Activated CD4-positive, alpha-beta T cell treated with anti-CD3 and anti-CD28 coated beads for 24 hours (primary cell): ENCODE measurements around the gene TRIM65.
"Not testable (repeated sequence)": the region's sequence is repeated elsewhere in the genome, so short reads cannot be mapped to it uniquely, and the experiment has no call there.

ENCODE experiments used
- DNase-seq, 2 donors: peaks; one replicate each; pipeline ENCODE4 v3.0.0-alpha.2; 2020; ENCODE audit warnings: low read depth in 2 of 2

The TRIM65 gene

DNA sequence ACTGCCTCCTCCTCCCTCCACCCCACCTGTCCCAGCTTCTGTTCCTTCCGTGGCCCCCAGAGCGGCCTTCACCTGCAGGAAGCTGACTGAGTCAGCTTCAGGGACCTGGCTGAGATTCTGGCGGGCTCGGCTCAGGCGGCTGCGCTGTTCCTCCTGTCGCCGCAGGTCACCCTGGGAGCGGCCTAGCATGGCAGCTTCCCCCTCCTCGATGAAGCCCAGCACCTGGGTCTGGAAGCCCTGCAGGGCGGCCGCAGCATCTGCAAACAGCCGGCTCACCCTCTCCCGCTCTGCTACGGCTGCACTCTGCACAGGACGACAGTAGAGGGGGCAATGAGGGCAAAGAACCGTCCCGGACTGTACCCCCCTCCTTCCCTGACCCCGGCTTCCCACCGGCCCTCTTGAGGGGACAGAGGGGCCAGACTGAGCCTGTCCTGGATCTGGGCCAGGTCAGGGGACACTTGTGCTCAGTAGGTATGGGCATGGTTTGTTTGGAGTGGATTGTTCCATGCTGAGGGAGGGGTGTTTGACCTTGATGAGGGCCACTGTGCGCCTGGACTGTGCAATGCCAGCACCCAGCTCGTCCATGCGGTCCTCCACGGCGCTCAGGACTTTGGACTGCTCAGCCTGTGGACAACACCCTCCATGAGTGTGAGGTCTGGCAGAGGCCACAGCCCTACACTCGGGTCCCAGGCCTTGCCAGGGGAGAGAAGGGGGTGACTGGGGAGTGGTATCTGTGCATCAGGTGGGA, 20.4 kb downstream of the TRIM65 start:
- peak; percentile 43 to 58 for DNase-seq

DNA sequence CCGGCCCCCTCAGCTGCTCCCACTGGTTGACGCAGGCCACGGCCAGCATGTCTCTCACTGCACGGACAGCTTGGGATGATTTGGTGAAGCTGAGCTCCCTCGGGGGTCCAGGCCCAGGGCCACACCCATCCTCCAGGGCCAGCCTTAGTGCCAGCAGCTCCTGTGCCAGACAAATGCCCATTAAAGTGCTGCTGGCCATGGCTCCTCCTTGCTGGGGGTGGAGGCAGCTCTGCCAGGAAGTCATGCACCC, 20.9 kb downstream of the TRIM65 start:
- DNase-seq, result no peak

DNA sequence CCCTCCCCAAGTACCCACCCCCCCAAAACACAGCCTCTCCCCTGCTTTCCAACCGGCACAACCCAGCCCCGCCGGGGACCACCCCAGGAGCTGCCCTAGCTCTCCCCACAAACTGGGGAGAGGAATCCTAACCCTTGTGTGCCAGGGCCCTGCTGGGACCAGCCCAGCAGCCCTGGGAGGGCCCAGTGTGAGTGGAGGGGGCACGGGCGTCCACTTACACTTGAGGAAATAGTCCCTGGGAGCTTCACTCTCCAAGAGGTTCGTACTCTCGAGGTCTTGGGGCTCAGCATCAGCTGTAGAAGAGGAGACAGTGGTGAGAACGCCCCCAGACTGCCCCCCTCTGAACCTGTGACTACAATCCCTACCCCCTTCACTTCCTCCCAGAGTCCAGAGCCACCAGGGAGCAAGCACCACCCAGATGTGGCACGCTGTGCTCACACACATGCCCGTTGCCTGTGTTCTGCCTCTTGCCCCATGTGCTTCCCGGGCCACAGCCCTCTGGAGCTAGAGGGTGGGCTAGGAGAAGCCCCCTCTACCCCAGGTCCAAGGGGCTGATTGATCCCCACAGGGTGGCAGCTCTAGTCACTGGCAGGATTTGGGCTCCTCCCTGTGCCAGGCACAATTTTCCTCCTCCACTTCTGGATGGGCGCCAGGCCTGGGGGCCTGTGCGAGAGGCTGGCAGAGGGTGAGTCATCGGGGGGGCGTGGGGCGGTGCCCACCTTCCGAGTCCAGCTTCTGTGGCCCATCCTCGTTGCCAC, 21.4 kb downstream of the TRIM65 start:
- no peak for DNase-seq

DNA sequence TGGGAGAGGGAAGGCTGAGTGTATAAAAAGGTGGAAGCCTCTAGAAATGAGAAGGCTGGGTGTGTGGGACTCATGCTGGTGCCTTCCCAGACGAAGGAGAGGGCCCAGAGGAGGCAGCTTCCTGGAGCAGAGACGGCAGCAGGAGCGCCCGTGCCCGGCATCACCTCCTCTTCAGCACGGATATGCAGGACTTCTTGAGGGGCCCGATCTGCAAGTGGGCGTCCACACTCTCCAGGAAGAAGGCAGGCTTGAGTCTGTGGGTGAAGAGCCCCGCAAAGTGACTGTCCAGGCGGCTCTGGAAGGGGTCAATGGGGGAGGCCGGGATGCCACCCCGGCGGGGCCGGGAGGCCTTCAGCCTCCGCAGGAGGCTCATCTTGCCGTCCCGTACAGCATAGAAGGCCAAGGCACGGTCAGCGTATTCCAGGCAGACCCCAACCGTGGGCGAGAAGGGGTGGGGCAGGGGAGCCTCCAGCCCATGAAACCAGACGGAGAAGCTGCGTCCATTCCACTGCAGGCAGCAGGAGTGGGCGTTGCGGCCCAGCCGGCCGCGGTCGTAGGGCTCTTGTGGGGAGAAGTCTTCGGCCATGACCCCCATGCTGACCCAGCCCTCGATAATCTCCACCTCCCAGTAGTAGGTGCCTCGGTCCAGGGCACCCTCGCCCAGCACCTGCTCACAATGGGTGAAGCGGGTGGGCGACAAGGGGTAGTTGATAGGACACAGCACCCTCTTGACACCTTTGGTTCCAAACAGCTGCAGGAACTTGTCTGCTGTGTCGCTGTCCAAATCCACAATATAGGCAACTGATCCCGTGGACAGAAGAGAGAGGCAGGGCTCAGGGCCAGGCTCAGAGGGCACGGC, 22.2 kb downstream of the TRIM65 start:
- no peak for DNase-seq

DNA sequence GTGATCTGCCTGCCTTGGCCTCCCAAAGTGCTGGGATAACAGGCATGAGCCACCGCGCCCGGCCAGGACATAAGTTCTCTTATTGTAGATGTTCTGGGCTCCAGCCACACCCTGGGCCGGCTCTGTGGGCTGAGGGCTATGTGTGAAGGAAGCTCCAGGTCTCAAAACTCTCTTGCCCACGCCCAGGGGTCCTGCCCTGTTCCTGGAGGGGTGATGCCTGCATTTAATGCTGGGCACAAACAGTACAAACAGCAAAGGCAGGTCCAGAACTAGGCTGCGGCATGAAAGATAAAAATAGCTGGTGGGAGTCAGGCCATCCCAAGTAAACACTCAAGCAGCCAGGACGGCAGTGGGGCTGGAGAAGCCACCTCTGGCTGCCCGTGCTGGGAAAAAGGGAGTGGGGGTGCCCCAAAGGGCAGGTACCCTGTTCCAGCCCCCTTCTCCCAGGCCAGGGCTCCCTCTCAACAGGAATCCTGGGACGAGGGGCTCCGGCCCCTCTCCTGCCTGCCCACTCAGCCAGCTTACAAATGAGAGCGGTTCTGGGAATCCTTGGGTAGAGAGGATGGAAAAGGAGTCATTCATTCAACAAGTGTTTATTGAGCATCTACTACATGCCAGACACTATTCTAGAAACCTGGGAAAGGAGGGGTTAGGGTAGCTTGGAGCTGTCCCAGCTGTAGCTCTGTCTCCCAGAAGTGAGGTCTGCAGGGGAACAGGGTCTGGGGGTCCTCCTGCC, 23.0 kb downstream of the TRIM65 start:
- DNase-seq, result no peak

DNA sequence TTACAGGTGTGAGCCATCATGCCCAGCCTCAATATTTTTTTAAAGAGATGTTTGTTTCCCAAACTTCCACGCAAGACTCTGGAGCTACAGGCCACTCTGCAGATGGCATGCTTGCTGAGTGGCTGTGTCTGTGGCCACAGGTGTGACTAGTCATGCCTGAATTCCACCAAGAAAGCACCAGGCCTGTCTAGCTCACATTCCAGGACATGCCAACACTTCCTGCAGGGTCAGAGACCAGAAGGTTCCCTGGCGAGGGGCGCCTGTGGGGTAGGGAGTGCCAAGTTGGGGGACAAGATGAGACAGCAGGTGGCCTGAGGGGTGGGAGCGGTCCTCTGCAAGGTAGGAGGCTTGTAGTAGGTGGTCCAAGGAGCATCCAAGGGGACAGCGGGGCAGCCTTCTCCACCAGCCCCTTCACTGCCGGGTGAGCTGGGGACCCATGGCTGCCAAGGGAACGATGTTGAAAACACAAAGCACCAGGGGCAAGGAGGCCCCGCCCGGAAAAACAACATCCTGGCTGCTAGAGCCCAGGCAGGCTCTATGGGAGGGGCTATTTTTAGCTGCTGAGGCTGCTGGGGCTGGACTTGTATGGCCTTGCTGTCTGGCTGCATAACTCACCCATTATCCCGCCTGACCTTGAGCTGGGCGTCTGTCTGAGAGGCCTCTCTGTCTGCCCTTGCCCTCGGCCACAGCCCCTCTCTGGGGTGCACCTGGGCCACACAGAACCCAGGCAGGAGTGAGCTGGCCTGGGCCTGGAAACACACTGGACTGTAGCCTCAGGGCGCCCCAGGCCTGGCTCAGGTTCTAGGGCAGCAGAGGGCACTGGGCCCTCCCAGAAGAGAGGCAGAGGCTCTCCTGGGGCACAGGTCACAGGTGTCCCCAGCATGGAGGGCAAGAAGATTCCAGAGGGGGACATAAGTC, 24.1 kb downstream of the TRIM65 start:
- DNase-seq, result no peak

DNA sequence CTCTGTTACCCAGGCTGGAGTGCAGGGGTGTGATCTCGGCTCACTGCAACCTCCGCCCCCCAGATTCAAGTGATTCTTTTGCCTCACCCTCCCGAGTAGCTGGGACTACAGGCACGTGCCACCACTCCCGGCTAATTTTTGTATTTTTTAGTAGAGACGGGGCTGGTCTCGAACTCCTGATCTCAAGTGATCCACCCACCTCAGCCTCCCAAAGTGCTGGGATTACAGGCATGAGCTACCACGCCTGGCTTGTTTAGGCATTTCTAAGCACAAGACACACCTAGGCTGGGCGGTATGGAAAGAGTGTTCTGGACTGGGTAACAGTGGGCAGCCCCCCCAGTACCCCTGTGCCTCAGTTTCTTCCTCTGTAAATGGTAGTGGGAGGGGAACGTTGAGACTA, 26.5 kb downstream of the TRIM65 start:
- DNase-seq, result not testable (repeated sequence)

DNA sequence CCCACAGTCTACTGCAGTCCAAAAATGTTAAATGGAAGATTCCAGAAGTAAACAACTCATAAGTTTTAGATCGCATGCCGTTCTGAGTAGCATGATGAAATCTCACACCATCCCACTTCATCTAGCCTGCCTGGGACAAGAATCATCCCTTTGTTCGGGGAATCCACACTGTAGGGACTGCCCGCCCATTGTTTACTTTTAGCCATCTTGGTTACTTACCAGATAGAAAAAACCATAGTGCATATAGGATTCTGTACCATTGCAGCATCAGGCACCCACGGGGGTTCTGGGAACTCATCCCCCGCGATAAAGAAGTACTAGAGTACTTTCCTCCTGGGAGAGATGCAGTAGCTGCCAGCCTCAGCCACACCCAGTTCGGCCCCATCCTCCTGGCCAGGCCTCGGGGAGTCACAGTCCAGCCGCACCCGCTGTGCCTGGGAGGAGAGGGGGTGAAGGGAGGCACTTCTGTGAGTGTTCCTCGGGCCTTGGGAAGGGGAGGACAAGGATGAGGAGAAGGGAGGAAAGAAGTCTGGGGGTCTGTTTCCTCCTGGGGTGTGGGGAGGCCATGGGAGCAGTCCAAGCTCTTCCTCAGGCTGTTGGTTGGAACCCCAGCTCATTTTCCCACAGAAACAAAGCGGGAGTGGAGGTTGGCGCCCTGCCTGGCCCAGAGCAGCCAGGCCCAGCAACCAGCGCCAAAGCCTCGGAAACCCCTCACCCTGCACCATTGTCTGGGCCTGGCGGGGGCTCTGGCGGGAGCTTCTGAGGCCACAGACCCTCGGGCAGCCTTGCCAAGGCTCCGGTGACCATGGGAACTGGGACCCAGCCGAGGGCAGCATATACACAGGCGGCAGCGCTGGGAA, 27.2 kb downstream of the TRIM65 start:
- DNase-seq, result no peak

DNA sequence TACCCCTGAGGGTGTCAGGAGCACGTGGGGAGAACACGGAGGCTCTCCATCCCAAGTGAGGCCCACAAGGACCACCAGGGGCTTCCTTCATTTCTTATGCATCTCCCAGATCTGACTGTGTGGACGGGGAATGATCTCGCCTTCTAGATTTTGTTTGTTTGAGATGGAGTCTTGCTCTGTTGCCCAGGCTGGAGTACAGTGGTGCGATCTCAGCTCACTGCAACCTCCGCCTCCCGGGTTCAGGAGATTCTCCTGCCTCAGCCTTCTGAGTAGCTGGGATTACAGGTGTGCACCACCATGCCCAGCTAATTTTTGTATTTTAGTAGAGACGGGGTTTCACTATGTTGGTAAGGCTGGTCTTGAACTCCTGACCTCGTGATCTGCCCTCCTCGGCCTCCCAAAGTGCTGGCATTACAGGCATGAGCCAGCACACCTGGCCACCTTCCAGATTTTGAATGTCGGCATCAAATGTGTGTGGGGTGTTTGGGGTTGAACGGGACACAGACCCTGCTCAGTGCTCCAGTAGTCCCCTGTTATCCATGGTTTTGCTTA, 27.9 kb downstream of the TRIM65 start:
- not testable (repeated sequence) for DNase-seq

DNA sequence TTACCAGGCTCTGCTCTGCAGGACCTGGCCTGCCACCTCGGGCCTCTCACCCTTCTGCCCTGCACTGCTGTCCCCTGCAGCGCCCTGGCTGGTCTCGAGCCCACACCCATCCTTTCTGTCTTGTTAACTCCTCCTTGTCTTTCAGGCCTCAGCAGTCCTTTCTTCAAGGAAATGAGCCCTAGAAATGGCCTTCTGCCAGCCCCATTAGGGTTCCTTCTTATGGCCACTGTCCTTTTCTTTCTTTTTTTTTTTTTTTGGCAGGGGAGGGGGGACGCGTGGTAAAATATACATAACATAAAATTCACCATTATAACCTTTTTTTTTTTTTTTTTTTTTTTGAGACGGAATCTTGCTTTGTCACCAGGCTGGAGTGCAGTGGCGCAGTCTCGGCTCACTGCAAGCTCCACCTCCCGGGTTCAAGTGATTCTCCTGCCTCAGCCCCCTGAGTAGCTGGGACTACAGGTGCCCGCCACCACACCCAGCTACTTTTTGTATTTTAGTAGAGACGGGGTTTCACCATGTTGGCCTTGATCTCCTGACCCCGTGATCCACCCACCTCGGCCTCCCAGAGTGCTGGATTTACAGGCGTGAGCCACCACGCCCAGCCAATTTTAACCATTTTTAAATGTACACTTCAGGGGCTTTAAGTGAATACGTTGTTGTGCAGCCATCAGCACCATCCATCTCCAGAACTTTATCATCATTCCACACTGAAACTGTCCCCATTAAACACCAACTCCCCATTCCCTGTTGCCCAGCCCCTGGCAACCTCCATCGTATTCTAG, 31.2 kb downstream of the TRIM65 start:
- not testable (repeated sequence) for DNase-seq

DNA sequence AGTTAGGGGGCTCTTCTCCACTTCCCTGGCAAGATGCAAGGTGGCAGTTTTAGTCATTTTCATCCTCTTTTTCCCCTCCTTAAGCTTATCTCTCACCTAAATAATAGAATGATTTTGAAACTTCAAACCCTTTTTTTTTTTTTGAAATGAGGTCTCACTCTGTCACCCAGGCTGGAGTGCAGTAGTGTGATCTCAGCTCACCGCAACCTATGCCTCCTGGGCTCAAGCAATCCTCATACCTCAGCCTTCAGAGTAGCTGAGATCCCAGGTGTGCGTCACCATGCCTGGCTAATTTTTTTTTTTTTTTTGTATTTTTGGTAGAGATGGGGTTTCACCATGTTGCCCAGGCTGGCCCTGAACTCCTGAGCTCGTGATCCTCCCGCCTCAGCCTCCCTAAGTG, 31.9 kb downstream of the TRIM65 start:
- DNase-seq, result not testable (repeated sequence)

DNA sequence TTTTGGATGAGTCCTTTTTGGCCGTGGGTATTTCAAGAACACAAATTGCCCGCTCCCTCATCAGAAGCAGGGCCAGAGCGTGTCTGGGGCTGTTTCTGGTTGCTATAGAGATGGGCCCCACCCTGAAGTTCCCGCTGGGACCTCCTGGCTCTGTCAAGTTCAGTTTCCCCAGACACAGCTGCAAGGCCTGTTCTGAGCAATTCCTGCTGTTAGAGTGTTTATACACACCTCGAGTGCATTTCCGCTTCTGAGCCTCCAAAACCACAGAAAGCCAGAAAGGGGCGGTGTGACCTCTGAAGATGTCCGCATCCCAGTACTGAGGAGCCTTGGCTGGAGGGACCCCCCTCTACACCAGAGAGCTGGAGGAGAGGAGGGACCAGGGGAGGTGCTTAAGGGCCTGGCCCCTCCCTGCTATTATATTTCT, 32.3 kb downstream of the TRIM65 start:
- no peak for DNase-seq

DNA sequence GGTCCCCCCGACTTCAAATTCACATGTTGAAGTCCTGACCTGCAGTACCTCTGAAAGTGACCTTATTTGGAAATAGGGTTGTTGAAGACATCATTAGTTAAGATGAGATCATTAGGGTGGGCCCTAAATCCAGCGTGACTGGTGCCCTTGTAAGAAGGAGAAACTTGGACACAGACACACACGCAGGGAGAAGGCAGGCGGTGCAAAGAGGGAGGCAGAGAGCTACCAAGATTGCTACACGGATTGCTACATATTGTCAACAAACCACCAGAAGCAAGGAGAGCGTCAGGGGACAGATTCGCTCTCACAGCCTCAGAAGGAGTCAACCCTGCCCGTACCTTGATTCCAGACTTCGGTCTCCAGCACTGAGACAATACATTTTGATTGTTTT, 34.8 kb downstream of the TRIM65 start:
- no peak for DNase-seq

DNA sequence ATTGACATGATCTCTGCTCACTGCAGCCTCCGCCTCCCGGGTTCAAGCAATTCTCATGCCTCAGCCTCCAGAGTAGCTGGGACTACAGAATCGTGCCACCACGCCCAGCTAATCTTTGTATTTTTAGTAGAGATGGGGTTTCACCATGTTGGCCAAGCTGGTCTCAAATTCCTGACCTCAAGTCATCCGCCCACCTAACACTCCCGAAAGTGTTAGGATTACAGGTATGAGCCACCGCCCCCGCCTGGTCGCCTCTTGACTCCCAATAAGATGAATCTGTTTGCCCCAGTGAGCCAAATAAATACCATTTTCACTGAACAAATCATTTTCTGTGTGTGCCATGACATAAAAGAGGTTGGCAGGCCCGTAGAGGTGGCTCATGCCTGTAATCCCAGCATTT, 37.4 kb downstream of the TRIM65 start:
- not testable (repeated sequence) for DNase-seq

DNA sequence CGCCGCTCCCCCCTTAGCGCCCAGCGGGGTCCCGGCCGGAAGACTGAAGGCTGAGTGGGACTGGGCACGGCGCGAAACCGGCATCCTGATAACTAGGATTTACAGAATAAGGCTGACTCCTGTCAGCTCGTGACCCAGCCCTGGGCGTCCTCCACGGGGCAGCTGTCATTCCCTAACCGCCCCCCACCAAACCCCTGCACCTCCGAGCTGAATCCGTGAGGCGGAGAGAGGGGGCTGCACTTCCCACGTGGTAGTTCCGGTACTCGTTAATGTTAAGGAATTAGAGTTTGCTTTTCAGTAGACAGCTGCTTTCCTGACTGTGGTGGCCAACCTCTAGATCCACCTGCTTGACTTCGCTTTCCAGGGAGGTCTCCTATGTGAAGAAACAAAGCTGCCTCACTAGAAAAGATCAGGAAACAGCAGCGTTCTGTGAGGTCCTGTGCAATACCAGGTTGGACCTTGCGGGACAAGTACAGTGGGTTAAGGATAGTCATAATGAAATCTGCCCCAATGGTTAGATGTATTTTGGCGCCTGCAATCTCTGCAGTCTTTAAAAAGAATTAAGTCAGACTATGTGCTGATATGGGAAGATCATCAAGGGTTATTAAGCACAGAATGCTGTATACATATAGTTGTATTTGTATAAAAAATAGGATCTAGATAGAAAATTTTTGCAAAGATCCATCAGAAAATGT, 40.5 kb downstream of the TRIM65 start:
- DNase-seq, result no peak

DNA sequence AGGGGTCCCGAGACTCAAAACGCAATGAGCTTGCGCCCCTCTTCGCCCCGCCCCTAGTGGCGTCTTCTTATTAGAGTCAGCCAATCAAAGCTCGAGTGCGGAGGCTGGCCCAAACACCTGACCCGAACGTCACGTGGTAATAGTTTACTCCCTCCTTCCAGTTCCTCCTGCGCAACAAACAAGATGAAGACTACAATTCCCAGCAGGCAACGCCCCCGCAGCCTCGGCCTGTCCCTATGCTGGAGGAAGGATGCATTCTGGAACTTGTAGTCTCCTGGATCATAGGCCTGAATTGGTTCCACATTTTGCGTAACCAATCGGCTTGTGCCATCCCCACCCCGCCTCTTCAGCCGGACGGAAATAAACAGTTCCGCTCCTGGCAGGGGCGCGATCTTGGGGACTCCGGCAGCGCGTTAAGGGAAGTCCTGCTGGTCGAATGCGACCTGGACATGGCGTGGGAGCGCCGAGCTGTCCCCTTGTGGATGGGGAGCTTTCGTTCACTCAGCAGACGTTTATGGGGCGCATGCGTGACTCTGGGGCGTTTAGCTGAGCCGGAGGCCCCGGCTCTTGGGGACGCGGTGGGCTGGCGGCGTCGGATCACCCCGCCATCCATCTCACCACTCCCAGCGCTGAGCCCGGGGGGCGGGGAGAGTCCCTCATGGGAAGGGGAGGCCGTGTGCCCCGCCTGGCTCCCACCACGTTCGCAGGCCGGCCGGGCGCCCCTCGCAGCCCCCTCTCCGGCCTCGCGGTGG, 41.3 kb downstream of the TRIM65 start, which contains the start of gene WBP2:
WBP2 (minus strand) TSS at position 26 of the 752 bp plus-strand sequence. CDS start 38 bp downstream, outside the sequence.
- peak; percentile 92 to 96 for DNase-seq

DNA sequence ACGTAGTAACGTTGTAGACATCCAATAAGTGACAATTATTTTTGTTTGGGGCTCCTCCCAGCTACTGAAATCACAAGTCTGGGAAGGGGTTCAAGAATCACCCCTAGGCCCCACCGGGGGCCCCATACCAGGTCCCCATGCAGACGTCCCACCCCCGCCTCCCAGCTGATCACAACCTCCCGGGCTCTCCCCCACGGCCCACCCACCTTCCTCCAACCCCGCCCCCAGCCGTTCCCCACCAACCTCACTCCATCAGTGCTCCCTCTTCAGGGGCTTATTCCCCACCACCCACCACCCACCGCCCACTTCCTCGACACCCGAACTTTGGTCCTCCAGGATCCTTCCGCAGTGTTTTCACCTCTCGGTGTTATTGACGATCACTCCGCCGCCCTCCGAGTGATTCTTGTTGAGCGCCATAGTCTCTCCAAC, 41.9 kb downstream of the TRIM65 start:
- no peak for DNase-seq
